ENCODE measurements around the gene ETV6.

DNA sequence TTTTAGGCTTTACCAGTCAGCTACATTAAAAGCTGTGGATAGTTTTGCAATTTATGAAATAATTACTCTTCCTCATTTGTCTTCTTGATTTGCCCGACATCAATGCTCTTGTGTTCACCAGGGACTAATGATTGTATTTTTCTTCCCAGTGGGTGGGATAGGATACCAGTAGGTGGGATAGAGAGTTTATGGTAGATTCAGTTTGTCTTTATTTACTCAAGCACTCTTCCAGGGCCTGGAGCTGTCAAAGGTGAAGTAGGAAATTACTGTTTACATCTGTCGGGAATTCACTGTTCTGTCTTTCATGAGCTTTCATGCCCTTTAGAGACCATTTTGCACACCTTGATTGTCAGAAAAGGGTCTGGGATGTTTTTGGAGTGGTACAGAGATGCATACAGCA, 36.6 kb downstream of the ETV6 start:
- no peak for TF ChIP-seq POLR2A (IDR thresholded peaks at IDR 0.05)
- TF ChIP-seq, protein P1, sequence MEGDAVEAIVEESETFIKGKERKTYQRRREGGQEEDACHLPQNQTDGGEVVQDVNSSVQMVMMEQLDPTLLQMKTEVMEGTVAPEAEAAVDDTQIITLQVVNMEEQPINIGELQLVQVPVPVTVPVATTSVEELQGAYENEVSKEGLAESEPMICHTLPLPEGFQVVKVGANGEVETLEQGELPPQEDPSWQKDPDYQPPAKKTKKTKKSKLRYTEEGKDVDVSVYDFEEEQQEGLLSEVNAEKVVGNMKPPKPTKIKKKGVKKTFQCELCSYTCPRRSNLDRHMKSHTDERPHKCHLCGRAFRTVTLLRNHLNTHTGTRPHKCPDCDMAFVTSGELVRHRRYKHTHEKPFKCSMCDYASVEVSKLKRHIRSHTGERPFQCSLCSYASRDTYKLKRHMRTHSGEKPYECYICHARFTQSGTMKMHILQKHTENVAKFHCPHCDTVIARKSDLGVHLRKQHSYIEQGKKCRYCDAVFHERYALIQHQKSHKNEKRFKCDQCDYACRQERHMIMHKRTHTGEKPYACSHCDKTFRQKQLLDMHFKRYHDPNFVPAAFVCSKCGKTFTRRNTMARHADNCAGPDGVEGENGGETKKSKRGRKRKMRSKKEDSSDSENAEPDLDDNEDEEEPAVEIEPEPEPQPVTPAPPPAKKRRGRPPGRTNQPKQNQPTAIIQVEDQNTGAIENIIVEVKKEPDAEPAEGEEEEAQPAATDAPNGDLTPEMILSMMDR (IDR thresholded peaks at IDR 0.05), result no peak

All from testis (tissue), 2 donors.